Endothelial cell of umbilical vein (primary cell): ENCODE measurements around the gene RASL10B. TPM values are rescaled to one million over a fixed set of nuclear protein-coding genes. Genes with fewer than 3 reads are reported as not detected.

Experiments used
- BruUV-seq: library from RNA; stranded (reverse); fragments of 400-500 nt; replicated peaks from 2 replicates; lab custom pipeline; 2021; lab: Mats Ljungman, UMichigan
- CTCF ChIA-PET: fragments of 300-600, 350-600 bp; sonication (Branson Sonifier 250); formaldehyde crosslinking; loops from one replicate; lab custom pipeline; 2021; ENCODE audit warnings: antibody characterized with exemption, inconsistent platforms; lab: Charles Lee
- POLR2A ChIA-PET: fragments of 300-600, 350-600 bp; sonication (Branson Sonifier 250); formaldehyde crosslinking; loops from one replicate; lab custom pipeline; 2021; ENCODE audit warnings: antibody characterized with exemption, inconsistent platforms; lab: Charles Lee
- DNase-seq: peaks from one replicate; pipeline ENCODE4 v3.0.0-alpha.2; 2011; ENCODE audit warnings: low read depth, low spot score
- FAIRE-seq: peaks from 2 replicates; lab custom pipeline; 2011; peaks lifted over from hg19 to GRCh38; lab: Jason Lieb, UNC
- H2AFZ ChIP-seq: 2 replicates; pipeline ENCODE4 v1.6.0; 2012; ENCODE audit warnings: low read depth, low read length, control low read depth, inconsistent platforms
- H3K27ac ChIP-seq: 2 replicates; pipeline ENCODE4 v1.5.1; 2011; ENCODE audit warnings: low read depth, mild to moderate bottlenecking, control low read depth, low read length, moderate library complexity; ENCODE audit not compliant: insufficient read depth
- H3K27me3 ChIP-seq, 2 experiments: 2 replicates each; pipeline versions ENCODE4 v1.6.0 to v1.6.1; 2011; ENCODE audit warnings: low read length in 2 of 2, mixed read lengths in 1 of 2; ENCODE audit not compliant: control insufficient read depth in 2 of 2, insufficient read depth in 2 of 2
- H3K36me3 ChIP-seq, 2 experiments: 2 replicates in 1 of 2; 3 replicates in 1 of 2; pipeline ENCODE4 v1.5.1; 2011; ENCODE audit warnings: low read length in 2 of 2, mild to moderate bottlenecking in 1 of 2, moderate library complexity in 1 of 2; ENCODE audit not compliant: control insufficient read depth in 2 of 2, insufficient read depth in 2 of 2; ENCODE audit errors: extremely low read depth in 1 of 2
- H3K4me1 ChIP-seq: 3 replicates; pipeline ENCODE4 v1.5.1; 2011; ENCODE audit warnings: mild to moderate bottlenecking, low read length; ENCODE audit not compliant: control insufficient read depth, insufficient read depth; ENCODE audit errors: extremely low read depth
- H3K4me2 ChIP-seq: 2 replicates; pipeline ENCODE4 v1.6.1; 2011; ENCODE audit warnings: low read length, control low read depth, mixed read lengths; ENCODE audit not compliant: insufficient read depth
- H3K4me3 ChIP-seq, 3 experiments: fragments of 200-600 bp in 1 of 3; sonication (generic), shearing (Covaris generic) in 1 of 3; replicated peaks in 1 of 3; 2 replicates each; pipeline ENCODE4 v1.5.1; 2011 to 2016; ENCODE audit warnings: control low read depth in 3 of 3, low read length in 3 of 3, mild to moderate bottlenecking in 2 of 3, inconsistent platforms in 1 of 3, low read depth in 1 of 3, moderate library complexity in 1 of 3; ENCODE audit not compliant: insufficient read depth in 1 of 3
- H3K79me2 ChIP-seq: 2 replicates; pipeline ENCODE4 v1.6.0; 2012; ENCODE audit warnings: low read length, inconsistent platforms; ENCODE audit not compliant: control insufficient read depth, insufficient read depth
- H3K9ac ChIP-seq: replicated peaks from 2 replicates; pipeline ENCODE3; 2011; ENCODE audit warnings: low read length, control low read depth; ENCODE audit not compliant: insufficient read depth; ENCODE audit errors: extremely low read depth
- H3K9me1 ChIP-seq: replicated peaks from 3 replicates; pipeline ENCODE4 v1.6.0; 2011; ENCODE audit warnings: mild to moderate bottlenecking, low read length; ENCODE audit not compliant: control insufficient read depth, insufficient read depth; ENCODE audit errors: extremely low read depth
- H3K9me3 ChIP-seq: replicated peaks from 2 replicates; pipeline ENCODE4 v1.5.1; 2012; ENCODE audit warnings: low read length, inconsistent platforms; ENCODE audit not compliant: control insufficient read depth, insufficient read depth
- H4K20me1 ChIP-seq: replicated peaks from 2 replicates; pipeline ENCODE3; 2011; ENCODE audit warnings: mild to moderate bottlenecking, low read length; ENCODE audit not compliant: control insufficient read depth, insufficient read depth; ENCODE audit errors: extremely low read depth
- EZH2 ChIP-seq: IDR thresholded peaks from 2 replicates; pipeline ENCODE4 v1.6.1; 2012; ENCODE audit warnings: borderline replicate concordance, low read depth, mild to moderate bottlenecking, moderate library complexity, low read length, inconsistent platforms; ENCODE audit not compliant: severe bottlenecking
- FOS ChIP-seq: IDR thresholded peaks from 2 replicates; pipeline ENCODE4 v1.6.1; 2011; ENCODE audit warnings: mild to moderate bottlenecking, low read length, moderate library complexity, borderline replicate concordance; ENCODE audit not compliant: insufficient read depth
- GATA2 ChIP-seq: IDR thresholded peaks from 2 replicates; pipeline ENCODE4 v1.7.0; 2011; ENCODE audit warnings: low read depth, mild to moderate bottlenecking, moderate library complexity, mixed read lengths, low read length; ENCODE audit not compliant: insufficient read length, insufficient read depth
- JUN ChIP-seq: IDR thresholded peaks from 2 replicates; pipeline ENCODE4 v1.6.1; 2011; ENCODE audit warnings: borderline replicate concordance, low read depth; ENCODE audit not compliant: insufficient read length, insufficient read depth
- MYC ChIP-seq: IDR thresholded peaks from one replicate; pipeline ENCODE4 v1.6.1; 2011; ENCODE audit warnings: mild to moderate bottlenecking, low read depth, low read length
- POLR2A ChIP-seq: IDR thresholded peaks from 2 replicates; pipeline ENCODE4 v1.6.1; 2012; ENCODE audit warnings: low read depth, mild to moderate bottlenecking, control low read depth, low read length
- POLR2AphosphoS5 ChIP-seq: IDR thresholded peaks from 2 replicates; pipeline ENCODE4 v1.6.1; 2012; ENCODE audit warnings: low read depth, mild to moderate bottlenecking, control low read depth, low read length, moderate library complexity; ENCODE audit not compliant: insufficient read depth
- dilution Hi-C: fragments of 300-500 bp; cut with MboI; formaldehyde crosslinking; loops from one replicate; pipeline ENCODE4 v1.15.0; 2019; ENCODE audit warnings: low sequenced_read_pairs; ENCODE audit not compliant: extremely low pct_ligation_motif_present
- intact Hi-C: fragments of 100-400 bp; cut with micrococcal nuclease; formaldehyde crosslinking; loops from one replicate; pipeline ENCODE4 v1.10.0; 2022
- polyA plus RNA-seq, 4 experiments: library from polyadenylated mRNA; depleted of rRNA in 3 of 4; stranded (reverse) in 3 of 4; unstranded in 1 of 4; fragments of >200 nt; gene quantifications; 2 replicates each; pipeline versions ENCODE4 v1.2.1 to v1.2.3, GENCODE V29; 2011 to 2012; ENCODE audit warnings: missing spikeins in 1 of 4
- total RNA-seq: library from RNA; stranded (reverse); gene quantifications from 2 replicates; pipeline ENCODE4 v1.2.3, GENCODE V29; 2021
- TF ChIP-seq, protein P1 (sequence below), 2 donors: IDR thresholded peaks; 1 replicate in 1 of 2; 2 replicates in 1 of 2; pipeline ENCODE4 v1.5.1; 2011; ENCODE audit warnings: low read length in 2 of 2, mild to moderate bottlenecking in 2 of 2, moderate library complexity in 2 of 2, control low read depth in 1 of 2, inconsistent platforms in 1 of 2, low read depth in 1 of 2; ENCODE audit not compliant: insufficient read depth in 1 of 2; ENCODE audit errors: extremely low read depth in 1 of 2
- TF ChIP-seq, protein P2 (sequence below): IDR thresholded peaks from 2 replicates; pipeline ENCODE4 v1.6.1; 2011; ENCODE audit not compliant: insufficient read depth, insufficient read length

The RASL10B gene
- total and polyA plus RNA-seq, 2 donors (not counting 3 experiments of a cell fraction or from before 2014, with no cell fraction given), result 0.19 to 0.71 TPM

DNA sequence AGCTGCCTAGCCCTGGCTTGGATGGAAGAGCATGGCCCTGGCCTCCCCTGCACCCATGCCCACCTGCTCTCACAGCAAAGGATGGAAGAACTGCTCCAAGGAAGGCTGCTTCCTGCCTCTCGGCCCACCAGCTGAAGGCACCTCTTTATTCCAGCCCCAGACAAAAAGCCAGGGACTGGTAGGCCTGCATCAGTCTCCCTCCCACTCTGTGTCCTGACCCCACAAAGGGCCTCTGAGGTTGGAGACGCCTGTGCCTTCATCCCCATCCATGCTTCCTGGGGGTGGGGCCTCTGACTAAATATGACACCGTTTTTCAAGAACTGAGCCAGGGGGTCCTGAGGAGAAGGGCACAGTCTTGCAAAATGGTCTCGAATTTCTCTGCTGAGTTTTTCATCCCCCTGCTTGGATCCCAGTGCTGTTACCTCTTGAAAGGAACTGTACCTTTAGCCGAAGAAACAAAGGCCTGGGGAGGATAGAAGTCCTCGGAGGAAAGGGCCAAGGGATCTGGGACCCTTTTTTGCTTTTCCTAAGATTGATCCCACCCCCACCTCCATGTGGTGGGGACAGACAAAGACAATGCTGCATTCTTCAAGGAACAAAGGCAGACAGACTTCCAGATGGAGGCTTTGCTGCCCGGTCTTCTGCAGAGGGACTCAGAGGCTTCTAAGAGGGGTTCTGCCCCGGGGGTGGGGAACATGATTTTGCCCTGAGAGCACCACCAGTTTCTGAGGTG lies 34.5 kb downstream of the RASL10B start:
- dilution Hi-C loops, result no loop called here
- ChIA-PET POLR2A (no interaction called here), CTCF (interaction anchor here (1.6 to 8.5 kb wide), 8 partner anchors 11 to 54 kb away, joined by 12 to 453 read pairs (median 32); partner anchors contain the start of genes GAS2L2, MMP28 and TAF15)
- DNase-seq (no peak), FAIRE-seq (no peak)
- H3K36me3 ChIP-seq, result no peaks in the 10 kb centered on the region
- H3K79me2 ChIP-seq, result no peaks in the 10 kb centered on the region
- no peaks in the 10 kb centered on the region for H3K9me3 ChIP-seq
- H3K4me1 ChIP-seq, result peaks cover 7% of the 10 kb centered on the region
- no TSS peak for BruUV-seq
- no peaks in the 10 kb centered on the region for H4K20me1 ChIP-seq
- H2AFZ ChIP-seq, result no peak overlapping the region
- no peak overlapping the region for H3K27ac ChIP-seq
- H3K4me2 ChIP-seq, result no peak overlapping the region
- intact Hi-C loops, result no loop called here
- H3K9me1 ChIP-seq, result no peaks in the 10 kb centered on the region
- TF ChIP-seq POLR2A (no peak), FOS (no peak), GATA2 (no peak), EZH2 (no peak), POLR2AphosphoS5 (no peak), JUN (no peak), MYC (no peak)
- TF ChIP-seq, protein P1, sequence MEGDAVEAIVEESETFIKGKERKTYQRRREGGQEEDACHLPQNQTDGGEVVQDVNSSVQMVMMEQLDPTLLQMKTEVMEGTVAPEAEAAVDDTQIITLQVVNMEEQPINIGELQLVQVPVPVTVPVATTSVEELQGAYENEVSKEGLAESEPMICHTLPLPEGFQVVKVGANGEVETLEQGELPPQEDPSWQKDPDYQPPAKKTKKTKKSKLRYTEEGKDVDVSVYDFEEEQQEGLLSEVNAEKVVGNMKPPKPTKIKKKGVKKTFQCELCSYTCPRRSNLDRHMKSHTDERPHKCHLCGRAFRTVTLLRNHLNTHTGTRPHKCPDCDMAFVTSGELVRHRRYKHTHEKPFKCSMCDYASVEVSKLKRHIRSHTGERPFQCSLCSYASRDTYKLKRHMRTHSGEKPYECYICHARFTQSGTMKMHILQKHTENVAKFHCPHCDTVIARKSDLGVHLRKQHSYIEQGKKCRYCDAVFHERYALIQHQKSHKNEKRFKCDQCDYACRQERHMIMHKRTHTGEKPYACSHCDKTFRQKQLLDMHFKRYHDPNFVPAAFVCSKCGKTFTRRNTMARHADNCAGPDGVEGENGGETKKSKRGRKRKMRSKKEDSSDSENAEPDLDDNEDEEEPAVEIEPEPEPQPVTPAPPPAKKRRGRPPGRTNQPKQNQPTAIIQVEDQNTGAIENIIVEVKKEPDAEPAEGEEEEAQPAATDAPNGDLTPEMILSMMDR (IDR thresholded peaks at IDR 0.05; ENCODE audit: extremely low read depth in 1 of 2, insufficient read depth in 1 of 2, low read depth in 1 of 2, low read length in 2 of 2), result no peak
- TF ChIP-seq, protein P2, sequence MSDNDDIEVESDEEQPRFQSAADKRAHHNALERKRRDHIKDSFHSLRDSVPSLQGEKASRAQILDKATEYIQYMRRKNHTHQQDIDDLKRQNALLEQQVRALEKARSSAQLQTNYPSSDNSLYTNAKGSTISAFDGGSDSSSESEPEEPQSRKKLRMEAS, result no peak
- no peak overlapping the region for H3K4me3 ChIP-seq
- H3K9ac ChIP-seq, result no peak overlapping the region
- peaks cover 2 to 3% of the 10 kb centered on the region in 2 experiments for H3K27me3 ChIP-seq
